HepG2 (cell line): ENCODE data around the gene WDR82. TPM values are rescaled to one million over a fixed set of nuclear protein-coding genes. Genes with fewer than 3 reads are reported as not detected.
A peak's percentile ranks its signal among the peaks of the same experiment; 100 is the strongest.

Experiments used
- BORCS8-MEF2B ChIP-seq: sonication (generic); formaldehyde crosslinking; IDR thresholded peaks from 2 replicates; pipeline ENCODE4 v1.8.0; 2022; ENCODE audit warnings: mild to moderate bottlenecking, missing genetic modification reagents
- FOSL1 ChIP-seq: sonication (generic); formaldehyde crosslinking; IDR thresholded peaks from 2 replicates; pipeline ENCODE4 v1.9.0; 2021; ENCODE audit warnings: missing genetic modification reagents, borderline replicate concordance
- GATAD1 ChIP-seq: IDR thresholded peaks from 2 replicates; pipeline ENCODE4 v1.6.1; 2016; ENCODE audit warnings: missing genetic modification reagents, missing compliant biosample characterization
- GFI1 ChIP-seq: sonication (generic); formaldehyde crosslinking; IDR thresholded peaks from 2 replicates; pipeline ENCODE4 v1.5.0; 2020; ENCODE audit warnings: missing genetic modification reagents, mild to moderate bottlenecking, borderline replicate concordance
- GTF3A ChIP-seq: sonication (generic); formaldehyde crosslinking; conservative IDR thresholded peaks from 2 replicates; pipeline ENCODE4 v1.4.0; 2020; ENCODE audit warnings: mild to moderate bottlenecking, missing genetic modification reagents
- ISL2 ChIP-seq: sonication (generic); formaldehyde crosslinking; IDR thresholded peaks from 2 replicates; pipeline ENCODE4 v1.5.0; 2020; ENCODE audit warnings: missing genetic modification reagents
- KLF12 ChIP-seq: sonication (generic); formaldehyde crosslinking; IDR thresholded peaks from 2 replicates; pipeline ENCODE4 v1.4.0; 2020; ENCODE audit warnings: missing genetic modification reagents, borderline replicate concordance
- MAZ ChIP-seq, 2 experiments: sonication (generic) in 1 of 2; formaldehyde crosslinking in 1 of 2; IDR thresholded peaks; 2 replicates each; pipeline versions ENCODE4 v1.5.0 to v1.6.1; 2012 to 2020; ENCODE audit warnings: low read depth in 2 of 2, mild to moderate bottlenecking in 2 of 2, borderline replicate concordance in 1 of 2, improper control_type of control experiment in 1 of 2, low read length in 1 of 2, missing genetic modification reagents in 1 of 2, moderate library complexity in 1 of 2
- SKIL ChIP-seq: sonication (generic); formaldehyde crosslinking; IDR thresholded peaks from 2 replicates; pipeline ENCODE4 v1.8.0; 2022; ENCODE audit warnings: missing genetic modification reagents, mild to moderate bottlenecking, moderate library complexity, borderline replicate concordance
- TERF1 ChIP-seq: sonication (generic); formaldehyde crosslinking; IDR thresholded peaks from 2 replicates; pipeline ENCODE4 v1.8.0; 2022; ENCODE audit warnings: mild to moderate bottlenecking, missing genetic modification reagents, moderate library complexity
- YY1 ChIP-seq: IDR thresholded peaks from 2 replicates; pipeline ENCODE4 v1.6.1; 2011; ENCODE audit warnings: low read length, low read depth, moderate library complexity, mild to moderate bottlenecking; ENCODE audit not compliant: insufficient read depth, insufficient replicate concordance
- ZBTB7B ChIP-seq: sonication (generic); formaldehyde crosslinking; IDR thresholded peaks from 2 replicates; pipeline ENCODE4 v1.4.0; 2020; ENCODE audit warnings: missing genetic modification reagents
- ZMYM3 ChIP-seq: sonication (generic); formaldehyde crosslinking; IDR thresholded peaks from 2 replicates; pipeline ENCODE4 v1.5.1; 2020; ENCODE audit warnings: mild to moderate bottlenecking, missing genetic modification reagents
- ZNF34 ChIP-seq: sonication (generic); formaldehyde crosslinking; IDR thresholded peaks from 2 replicates; pipeline ENCODE4 v1.4.0; 2020; ENCODE audit warnings: mild to moderate bottlenecking, missing genetic modification reagents, borderline replicate concordance
- polyA plus RNA-seq, 8 experiments: library from polyadenylated mRNA; depleted of rRNA in 3 of 8; stranded (reverse) in 7 of 8; unstranded in 1 of 8; fragments of >200 nt; fragmentation: Illumina TruSeq in 4 of 8; extraction: Trizol in 4 of 8; gene quantifications; 2 replicates each; pipeline versions ENCODE4 v1.2.1 to v1.2.3, GENCODE V29; 2011 to 2016; ENCODE audit warnings: low read depth in 4 of 8, missing spikeins in 1 of 8, mixed read lengths in 1 of 8; ENCODE audit not compliant: insufficient read depth in 1 of 8
- total RNA-seq, 5 experiments: library from RNA; depleted of rRNA; stranded (reverse); fragments of >200 nt; fragmentation: Illumina TruSeq; extraction: Trizol; gene quantifications; 2 replicates each; pipeline ENCODE4 v1.2.3, GENCODE V29; 2016; ENCODE audit warnings: low read depth in 1 of 5
- TF ChIP-seq, protein P1 (sequence below): sonication (generic); formaldehyde crosslinking; IDR thresholded peaks from 2 replicates; pipeline ENCODE4 v1.4.0; 2020; ENCODE audit warnings: missing genetic modification reagents, borderline replicate concordance
- TF ChIP-seq, protein P2 (sequence below): sonication (generic); formaldehyde crosslinking; IDR thresholded peaks from 2 replicates; pipeline ENCODE4 v1.5.0; 2020; ENCODE audit warnings: missing genetic modification reagents
- TF ChIP-seq, protein P3 (sequence below): sonication (generic); formaldehyde crosslinking; IDR thresholded peaks from 2 replicates; pipeline ENCODE4 v1.4.0; 2020; ENCODE audit warnings: mild to moderate bottlenecking, missing genetic modification reagents
- TF ChIP-seq, protein P4 (sequence below): sonication (generic); formaldehyde crosslinking; IDR thresholded peaks from 2 replicates; pipeline ENCODE4 v1.5.1; 2020; ENCODE audit warnings: missing genetic modification reagents, mild to moderate bottlenecking, borderline replicate concordance
- TF ChIP-seq, protein P5 (sequence below): IDR thresholded peaks from 2 replicates; pipeline ENCODE4 v1.6.1; 2016; ENCODE audit warnings: low read depth, borderline replicate concordance

The WDR82 gene
- total and polyA plus RNA-seq, 2 of the 13 experiments (the other 11 are each of a cell fraction or from before 2014, with no cell fraction given): 39.1 to 59.5 TPM

- TF ChIP-seq TERF1: no peak
- no peak for TF ChIP-seq MAZ (IDR thresholded peaks at IDR 0.05; ENCODE audit: borderline replicate concordance, low read depth, low read length)
- TF ChIP-seq MAZ (CRISPR knock-in tag; IDR thresholded peaks at IDR 0.05; ENCODE audit: low read depth): no peak
- no peak for TF ChIP-seq GTF3A (CRISPR knock-in tag)
- 0 out of 2 replicates have a peak, but pooled peaks have one; percentile 7 for TF ChIP-seq BORCS8-MEF2B (CRISPR knock-in tag)
- TF ChIP-seq FOSL1: no peak
- TF ChIP-seq, protein P1, sequence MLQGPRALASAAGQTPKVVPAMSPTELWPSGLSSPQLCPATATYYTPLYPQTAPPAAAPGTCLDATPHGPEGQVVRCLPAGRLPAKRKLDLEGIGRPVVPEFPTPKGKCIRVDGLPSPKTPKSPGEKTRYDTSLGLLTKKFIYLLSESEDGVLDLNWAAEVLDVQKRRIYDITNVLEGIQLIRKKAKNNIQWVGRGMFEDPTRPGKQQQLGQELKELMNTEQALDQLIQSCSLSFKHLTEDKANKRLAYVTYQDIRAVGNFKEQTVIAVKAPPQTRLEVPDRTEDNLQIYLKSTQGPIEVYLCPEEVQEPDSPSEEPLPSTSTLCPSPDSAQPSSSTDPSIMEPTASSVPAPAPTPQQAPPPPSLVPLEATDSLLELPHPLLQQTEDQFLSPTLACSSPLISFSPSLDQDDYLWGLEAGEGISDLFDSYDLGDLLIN (CRISPR knock-in tag): no peak
- TF ChIP-seq SKIL: peak; percentile 74
- no peak for TF ChIP-seq ZNF34 (CRISPR knock-in tag)
- TF ChIP-seq ZMYM3 (CRISPR knock-in tag): peak; percentile 56
- 0 out of 2 replicates have a peak, but pooled peaks have one; percentile 32 for TF ChIP-seq ZBTB7B (CRISPR knock-in tag)
- TF ChIP-seq, protein P2, sequence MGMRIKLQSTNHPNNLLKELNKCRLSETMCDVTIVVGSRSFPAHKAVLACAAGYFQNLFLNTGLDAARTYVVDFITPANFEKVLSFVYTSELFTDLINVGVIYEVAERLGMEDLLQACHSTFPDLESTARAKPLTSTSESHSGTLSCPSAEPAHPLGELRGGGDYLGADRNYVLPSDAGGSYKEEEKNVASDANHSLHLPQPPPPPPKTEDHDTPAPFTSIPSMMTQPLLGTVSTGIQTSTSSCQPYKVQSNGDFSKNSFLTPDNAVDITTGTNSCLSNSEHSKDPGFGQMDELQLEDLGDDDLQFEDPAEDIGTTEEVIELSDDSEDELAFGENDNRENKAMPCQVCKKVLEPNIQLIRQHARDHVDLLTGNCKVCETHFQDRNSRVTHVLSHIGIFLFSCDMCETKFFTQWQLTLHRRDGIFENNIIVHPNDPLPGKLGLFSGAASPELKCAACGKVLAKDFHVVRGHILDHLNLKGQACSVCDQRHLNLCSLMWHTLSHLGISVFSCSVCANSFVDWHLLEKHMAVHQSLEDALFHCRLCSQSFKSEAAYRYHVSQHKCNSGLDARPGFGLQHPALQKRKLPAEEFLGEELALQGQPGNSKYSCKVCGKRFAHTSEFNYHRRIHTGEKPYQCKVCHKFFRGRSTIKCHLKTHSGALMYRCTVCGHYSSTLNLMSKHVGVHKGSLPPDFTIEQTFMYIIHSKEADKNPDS (CRISPR knock-in tag): no peak
- TF ChIP-seq, protein P3, sequence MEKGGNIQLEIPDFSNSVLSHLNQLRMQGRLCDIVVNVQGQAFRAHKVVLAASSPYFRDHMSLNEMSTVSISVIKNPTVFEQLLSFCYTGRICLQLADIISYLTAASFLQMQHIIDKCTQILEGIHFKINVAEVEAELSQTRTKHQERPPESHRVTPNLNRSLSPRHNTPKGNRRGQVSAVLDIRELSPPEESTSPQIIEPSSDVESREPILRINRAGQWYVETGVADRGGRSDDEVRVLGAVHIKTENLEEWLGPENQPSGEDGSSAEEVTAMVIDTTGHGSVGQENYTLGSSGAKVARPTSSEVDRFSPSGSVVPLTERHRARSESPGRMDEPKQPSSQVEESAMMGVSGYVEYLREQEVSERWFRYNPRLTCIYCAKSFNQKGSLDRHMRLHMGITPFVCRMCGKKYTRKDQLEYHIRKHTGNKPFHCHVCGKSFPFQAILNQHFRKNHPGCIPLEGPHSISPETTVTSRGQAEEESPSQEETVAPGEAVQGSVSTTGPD (CRISPR knock-in tag): no peak
- TF ChIP-seq ISL2 (CRISPR knock-in tag): peak; percentile 71; the same call in 1 of the 2 replicates
- TF ChIP-seq, protein P4, sequence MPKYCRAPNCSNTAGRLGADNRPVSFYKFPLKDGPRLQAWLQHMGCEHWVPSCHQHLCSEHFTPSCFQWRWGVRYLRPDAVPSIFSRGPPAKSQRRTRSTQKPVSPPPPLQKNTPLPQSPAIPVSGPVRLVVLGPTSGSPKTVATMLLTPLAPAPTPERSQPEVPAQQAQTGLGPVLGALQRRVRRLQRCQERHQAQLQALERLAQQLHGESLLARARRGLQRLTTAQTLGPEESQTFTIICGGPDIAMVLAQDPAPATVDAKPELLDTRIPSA: 0 out of 2 replicates have a peak, but pooled peaks have one; percentile 60
- peak; percentile 35 for TF ChIP-seq GATAD1 (CRISPR knock-in tag)
- no peak; the same call in 1 of the 2 replicates for TF ChIP-seq KLF12 (CRISPR knock-in tag)
- no peak for TF ChIP-seq YY1
- TF ChIP-seq, protein P5, sequence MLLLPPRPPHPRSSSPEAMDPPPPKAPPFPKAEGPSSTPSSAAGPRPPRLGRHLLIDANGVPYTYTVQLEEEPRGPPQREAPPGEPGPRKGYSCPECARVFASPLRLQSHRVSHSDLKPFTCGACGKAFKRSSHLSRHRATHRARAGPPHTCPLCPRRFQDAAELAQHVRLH (CRISPR knock-in tag): no peak
- no peak for TF ChIP-seq GFI1 (CRISPR knock-in tag)
Measured at GRCh38 chr3:52238193-52238760, 40.2 kb downstream of the WDR82 start (continued).
